ENCODE data around the gene LIMCH1.

Gene LIMCH1

DNA sequence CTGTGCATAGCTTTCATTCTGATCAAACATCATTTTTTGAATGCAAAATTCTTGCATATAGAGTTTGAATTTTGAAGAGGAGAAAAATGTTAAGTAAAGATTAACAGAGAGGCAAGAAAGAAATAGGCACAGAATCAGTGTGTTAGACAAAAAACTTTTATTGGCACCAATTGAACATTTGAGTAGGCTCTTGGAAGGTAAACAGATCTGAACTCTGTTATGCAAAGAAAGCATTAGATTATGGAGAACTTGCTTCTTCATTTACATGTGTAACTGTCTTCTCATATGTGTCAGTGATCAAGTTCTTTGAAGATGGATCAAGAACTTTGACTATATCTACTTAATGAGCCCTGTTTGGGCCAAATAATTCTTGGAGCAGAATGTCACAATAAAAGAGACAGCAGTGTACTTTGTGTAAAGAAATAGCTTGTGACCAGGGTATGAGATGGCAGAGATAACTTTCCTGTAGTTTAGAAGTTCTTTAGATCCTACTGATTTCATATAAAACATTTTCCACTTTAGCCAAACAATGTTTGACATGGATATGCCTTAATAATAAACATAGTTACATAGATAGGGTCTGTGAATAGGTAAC is 61.3 kb downstream of the LIMCH1 start:
- no peak for ATAC-seq (ENCODE audit: insufficient read depth, low read depth)
- H3K4me1 ChIP-seq (ENCODE audit: insufficient read depth, low read length), result no peaks in the 10 kb centered on the region
- H3K9ac ChIP-seq (ENCODE audit: low read depth, low read length), result no peak overlapping the region

DNA sequence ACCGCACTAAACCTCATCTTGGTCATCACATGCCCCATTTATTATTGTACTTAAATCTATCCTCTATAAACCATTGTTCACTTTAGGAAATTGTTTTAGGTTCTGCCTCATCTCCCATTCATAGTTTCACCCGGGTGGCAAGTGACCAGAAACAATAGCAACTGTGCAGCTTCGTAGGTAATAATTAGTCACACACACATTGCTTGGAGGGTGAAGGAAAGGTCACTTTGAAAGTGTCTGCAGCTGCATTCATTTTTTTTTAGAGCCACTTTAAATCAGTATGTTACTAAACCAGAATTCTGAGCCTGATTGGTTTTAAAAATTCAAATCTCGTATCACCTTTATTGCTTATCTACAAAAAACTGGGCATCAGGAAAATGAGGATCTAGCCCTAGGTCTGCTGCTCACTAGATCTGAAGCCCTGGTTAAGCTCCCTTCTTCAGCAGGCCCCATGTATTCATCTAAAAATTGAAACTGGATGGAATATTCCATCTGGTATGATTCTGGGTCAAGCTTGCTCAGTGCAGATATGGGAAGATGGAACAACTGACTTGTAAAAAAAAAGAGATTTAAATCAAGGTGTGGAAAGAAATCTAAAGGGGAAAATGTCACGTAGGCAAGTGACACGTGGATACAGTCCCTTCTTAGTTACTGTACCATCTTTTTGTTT is 62.4 kb downstream of the LIMCH1 start:
- Histone ChIP-seq H4K20me1 (ENCODE audit: insufficient read depth, low read length) (no peaks in the 10 kb centered on the region), H3K9me3 (ENCODE audit: insufficient read depth, low read length, severe bottlenecking) (no peaks in the 10 kb centered on the region), H3K36me3 (ENCODE audit: insufficient read depth, low read length) (no peaks in the 10 kb centered on the region), H3K4me1 (ENCODE audit: insufficient read depth, low read length) (no peaks in the 10 kb centered on the region), H3K4me2 (ENCODE audit: insufficient read depth, low read length) (no peak overlapping the region), H3K79me2 (ENCODE audit: insufficient read depth, low read length) (no peaks in the 10 kb centered on the region), H3K27me3 (ENCODE audit: insufficient read depth, low read length, poor library complexity) (peaks cover 21% of the 10 kb centered on the region), H3K4me3 (ENCODE audit: low read depth in 1 of 2, low read length in 2 of 2) (no peak overlapping the region), H3K27ac (ENCODE audit: low read length) (no peak overlapping the region), H2AFZ (ENCODE audit: low read depth, low read length) (no peak overlapping the region), H3K9ac (ENCODE audit: low read depth, low read length) (no peak overlapping the region)
- no peak for ATAC-seq (ENCODE audit: insufficient read depth, low read depth)
- DNase-seq, result no peak
- TF ChIP-seq, protein P1, sequence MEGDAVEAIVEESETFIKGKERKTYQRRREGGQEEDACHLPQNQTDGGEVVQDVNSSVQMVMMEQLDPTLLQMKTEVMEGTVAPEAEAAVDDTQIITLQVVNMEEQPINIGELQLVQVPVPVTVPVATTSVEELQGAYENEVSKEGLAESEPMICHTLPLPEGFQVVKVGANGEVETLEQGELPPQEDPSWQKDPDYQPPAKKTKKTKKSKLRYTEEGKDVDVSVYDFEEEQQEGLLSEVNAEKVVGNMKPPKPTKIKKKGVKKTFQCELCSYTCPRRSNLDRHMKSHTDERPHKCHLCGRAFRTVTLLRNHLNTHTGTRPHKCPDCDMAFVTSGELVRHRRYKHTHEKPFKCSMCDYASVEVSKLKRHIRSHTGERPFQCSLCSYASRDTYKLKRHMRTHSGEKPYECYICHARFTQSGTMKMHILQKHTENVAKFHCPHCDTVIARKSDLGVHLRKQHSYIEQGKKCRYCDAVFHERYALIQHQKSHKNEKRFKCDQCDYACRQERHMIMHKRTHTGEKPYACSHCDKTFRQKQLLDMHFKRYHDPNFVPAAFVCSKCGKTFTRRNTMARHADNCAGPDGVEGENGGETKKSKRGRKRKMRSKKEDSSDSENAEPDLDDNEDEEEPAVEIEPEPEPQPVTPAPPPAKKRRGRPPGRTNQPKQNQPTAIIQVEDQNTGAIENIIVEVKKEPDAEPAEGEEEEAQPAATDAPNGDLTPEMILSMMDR (IDR thresholded peaks at IDR 0.05; ENCODE audit: borderline replicate concordance, extremely low read depth, low read length, poor library complexity, severe bottlenecking), result no peak
- no peak for TF ChIP-seq EZH2 (IDR thresholded peaks at IDR 0.05; ENCODE audit: borderline replicate concordance, low read depth, low read length, severe bottlenecking)

More for the DNA sequence above, 61.3 kb downstream of the LIMCH1 start:
- Histone ChIP-seq H3K9me3 (ENCODE audit: insufficient read depth, low read length, severe bottlenecking) (no peaks in the 10 kb centered on the region), H4K20me1 (ENCODE audit: insufficient read depth, low read length) (no peaks in the 10 kb centered on the region), H2AFZ (ENCODE audit: low read depth, low read length) (no peak overlapping the region), H3K4me3 (ENCODE audit: low read depth in 1 of 2, low read length in 2 of 2) (no peak overlapping the region), H3K27ac (ENCODE audit: low read length) (no peak overlapping the region), H3K36me3 (ENCODE audit: insufficient read depth, low read length) (no peaks in the 10 kb centered on the region), H3K27me3 (ENCODE audit: insufficient read depth, low read length, poor library complexity) (peaks cover 21% of the 10 kb centered on the region), H3K79me2 (ENCODE audit: insufficient read depth, low read length) (no peaks in the 10 kb centered on the region), H3K4me2 (ENCODE audit: insufficient read depth, low read length) (no peak overlapping the region)
- TF ChIP-seq, protein P1 (IDR thresholded peaks at IDR 0.05; ENCODE audit: borderline replicate concordance, extremely low read depth, low read length, poor library complexity, severe bottlenecking), result no peak
- TF ChIP-seq EZH2 (IDR thresholded peaks at IDR 0.05; ENCODE audit: borderline replicate concordance, low read depth, low read length, severe bottlenecking), result no peak
- DNase-seq, result no peak

DNA sequence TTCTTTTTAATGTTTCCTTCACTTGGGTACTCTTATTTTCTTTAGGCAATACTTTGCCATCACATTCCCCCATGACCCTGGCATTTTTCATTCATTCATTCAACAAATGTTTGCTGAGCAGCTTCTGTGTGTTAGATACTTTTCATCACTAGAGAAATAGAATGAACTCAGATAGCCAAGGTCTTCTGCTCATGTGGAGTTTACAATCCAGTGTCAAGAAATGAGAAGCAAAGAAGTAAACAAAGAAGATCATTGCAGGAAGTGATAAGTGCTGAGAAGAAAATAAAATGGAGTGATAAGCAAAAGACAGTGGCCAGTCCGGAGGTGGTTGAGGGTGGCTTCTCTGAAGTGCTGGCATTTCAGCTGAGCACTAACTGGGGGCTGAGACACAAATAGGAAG is 63.1 kb downstream of the LIMCH1 start:
- H3K27me3 ChIP-seq (ENCODE audit: insufficient read depth, low read length, poor library complexity), result peaks cover 21% of the 10 kb centered on the region
- no peak overlapping the region for H3K27ac ChIP-seq (ENCODE audit: low read length)
- ATAC-seq (ENCODE audit: insufficient read depth, low read depth) (no peak), DNase-seq (no peak)
- H3K4me3 ChIP-seq (ENCODE audit: low read depth in 1 of 2, low read length in 2 of 2), result no peak overlapping the region
- no peak for TF ChIP-seq EZH2 (IDR thresholded peaks at IDR 0.05; ENCODE audit: borderline replicate concordance, low read depth, low read length, severe bottlenecking)
- TF ChIP-seq, protein P1 (IDR thresholded peaks at IDR 0.05; ENCODE audit: borderline replicate concordance, extremely low read depth, low read length, poor library complexity, severe bottlenecking), result no peak
- H3K36me3 ChIP-seq (ENCODE audit: insufficient read depth, low read length), result no peaks in the 10 kb centered on the region
- no peak overlapping the region for H3K9ac ChIP-seq (ENCODE audit: low read depth, low read length)
- H2AFZ ChIP-seq (ENCODE audit: low read depth, low read length), result no peak overlapping the region
- H3K4me2 ChIP-seq (ENCODE audit: insufficient read depth, low read length), result no peak overlapping the region
- no peaks in the 10 kb centered on the region for H4K20me1 ChIP-seq (ENCODE audit: insufficient read depth, low read length)
- no peaks in the 10 kb centered on the region for H3K79me2 ChIP-seq (ENCODE audit: insufficient read depth, low read length)
- no peaks in the 10 kb centered on the region for H3K9me3 ChIP-seq (ENCODE audit: insufficient read depth, low read length, severe bottlenecking)
- no peaks in the 10 kb centered on the region for H3K4me1 ChIP-seq (ENCODE audit: insufficient read depth, low read length)

All from DND-41 (cell line).